GM19455 (cell line): ENCODE measurements around the gene CLMP.
"Not testable (repeated sequence)": the region's sequence is repeated elsewhere in the genome, so short reads cannot be mapped to it uniquely, and the experiment has no call there.

ENCODE experiments used
- ATAC-seq: cut with Tn5 transposase; IDR thresholded peaks from one replicate; pipeline ENCODE4 v1.9.1; 2021; ENCODE audit not compliant: unreplicated experiment

CLMP gene

GRCh38 chr11:123169821-123170220, 25.2 kb downstream of the CLMP start:
- no peak for ATAC-seq

GRCh38 chr11:123168955-123169484, 26.0 kb downstream of the CLMP start:
- no peak for ATAC-seq

- no peak for ATAC-seq
Observed at GRCh38 chr11:123168241-123168640, 26.8 kb downstream of the CLMP start.

GRCh38 chr11:123166071-123166559, 28.9 kb downstream of the CLMP start:
- no peak for ATAC-seq

GRCh38 chr11:123164732-123165450, 30.2 kb downstream of the CLMP start:
- ATAC-seq, result no peak

- no peak for ATAC-seq
Observed at GRCh38 chr11:123163621-123164020, 31.4 kb downstream of the CLMP start.

- no peak for ATAC-seq
Observed at GRCh38 chr11:123161376-123162030, 33.5 kb downstream of the CLMP start.

GRCh38 chr11:123159183-123159857, 35.7 kb downstream of the CLMP start:
- no peak for ATAC-seq

GRCh38 chr11:123158033-123159003, 36.7 kb downstream of the CLMP start:
- no peak for ATAC-seq

- no peak for ATAC-seq
Observed at GRCh38 chr11:123152951-123153350, 42.1 kb downstream of the CLMP start.

- not testable (repeated sequence) for ATAC-seq
Observed at GRCh38 chr11:123152346-123152745, 42.7 kb downstream of the CLMP start.

- ATAC-seq, result no peak
Observed at GRCh38 chr11:123151796-123152195, 43.3 kb downstream of the CLMP start.

GRCh38 chr11:123151366-123151765, 43.7 kb downstream of the CLMP start:
- no peak for ATAC-seq

GRCh38 chr11:123150882-123151281, 44.2 kb downstream of the CLMP start:
- ATAC-seq, result no peak

GRCh38 chr11:123148965-123149364, 46.1 kb downstream of the CLMP start:
- ATAC-seq, result no peak

- ATAC-seq, result no peak
Observed at GRCh38 chr11:123145661-123146060, 49.4 kb downstream of the CLMP start.

- ATAC-seq, result no peak
Observed at GRCh38 chr11:123145220-123145619, 49.8 kb downstream of the CLMP start.

GRCh38 chr11:123144707-123145106, 50.3 kb downstream of the CLMP start:
- ATAC-seq, result no peak

GRCh38 chr11:123143921-123144320, 51.1 kb downstream of the CLMP start:
- no peak for ATAC-seq

GRCh38 chr11:123143476-123143875, 51.6 kb downstream of the CLMP start:
- ATAC-seq, result no peak
